ENCODE data around the gene LIPI. TPM values are rescaled to one million over a fixed set of nuclear protein-coding genes. Genes with fewer than 3 reads are reported as not detected.
A peak's percentile ranks its signal among the peaks of the same experiment; 100 is the strongest.

LIPI gene
- not detected for total RNA-seq
- not detected for total RNA-seq (2013)

DNA sequence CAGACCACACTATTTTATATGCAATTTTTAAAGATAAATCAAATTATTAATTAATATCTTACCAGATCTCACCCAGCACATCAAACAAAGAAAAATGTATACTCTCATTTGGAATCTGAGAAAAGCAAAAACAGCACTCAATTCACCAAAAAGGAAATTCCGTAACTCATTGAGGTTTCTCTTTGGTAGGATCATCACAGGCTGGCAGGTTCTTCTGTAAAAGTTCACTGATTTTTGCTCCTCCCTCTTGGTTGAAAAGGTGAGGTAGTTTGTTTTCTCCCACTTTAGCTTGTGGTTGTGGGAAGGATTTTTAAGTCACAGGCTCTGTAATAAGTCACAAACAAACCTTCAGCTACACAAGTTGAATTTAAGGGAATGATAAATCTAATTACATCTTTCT, at the start of gene LIPI:
Gene LIPI (minus strand): TSS at position 218 of the 400 bp plus-strand sequence. CDS start 110 bp downstream, at position 108.
- Mint-ChIP-seq H3K27ac (no peak within 1 kb of the TSS), H3K4me1 (no peaks in the 10 kb centered on the region), H3K36me3 (no peaks in the 10 kb centered on the region), H3K9me3 (no peaks in the 10 kb centered on the region), H3K4me3 (no peak within 1 kb of the TSS), H3K27me3 (ENCODE audit: low read depth in 2 of 2) (peaks cover 0 to 9% of the 10 kb centered on the region in 2 donors)
- Histone ChIP-seq H3K9me3 (ENCODE audit: control insufficient read depth, insufficient read depth, low read length) (no peaks in the 10 kb centered on the region), H3K36me3 (ENCODE audit: control insufficient read depth, insufficient read depth, low read length) (no peaks in the 10 kb centered on the region), H3K27ac (ENCODE audit: low read length) (no peak within 1 kb of the TSS), H3K4me3 (ENCODE audit: low read length) (no peak within 1 kb of the TSS), H3K4me1 (ENCODE audit: control insufficient read depth, insufficient read depth, low read length) (no peaks in the 10 kb centered on the region), H3K27me3 (ENCODE audit: control insufficient read depth, insufficient read depth, low read length) (no peaks in the 10 kb centered on the region)
- DNase-seq (no peak), ATAC-seq (no peak)
- TF ChIP-seq, protein P1, sequence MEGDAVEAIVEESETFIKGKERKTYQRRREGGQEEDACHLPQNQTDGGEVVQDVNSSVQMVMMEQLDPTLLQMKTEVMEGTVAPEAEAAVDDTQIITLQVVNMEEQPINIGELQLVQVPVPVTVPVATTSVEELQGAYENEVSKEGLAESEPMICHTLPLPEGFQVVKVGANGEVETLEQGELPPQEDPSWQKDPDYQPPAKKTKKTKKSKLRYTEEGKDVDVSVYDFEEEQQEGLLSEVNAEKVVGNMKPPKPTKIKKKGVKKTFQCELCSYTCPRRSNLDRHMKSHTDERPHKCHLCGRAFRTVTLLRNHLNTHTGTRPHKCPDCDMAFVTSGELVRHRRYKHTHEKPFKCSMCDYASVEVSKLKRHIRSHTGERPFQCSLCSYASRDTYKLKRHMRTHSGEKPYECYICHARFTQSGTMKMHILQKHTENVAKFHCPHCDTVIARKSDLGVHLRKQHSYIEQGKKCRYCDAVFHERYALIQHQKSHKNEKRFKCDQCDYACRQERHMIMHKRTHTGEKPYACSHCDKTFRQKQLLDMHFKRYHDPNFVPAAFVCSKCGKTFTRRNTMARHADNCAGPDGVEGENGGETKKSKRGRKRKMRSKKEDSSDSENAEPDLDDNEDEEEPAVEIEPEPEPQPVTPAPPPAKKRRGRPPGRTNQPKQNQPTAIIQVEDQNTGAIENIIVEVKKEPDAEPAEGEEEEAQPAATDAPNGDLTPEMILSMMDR (IDR thresholded peaks at IDR 0.05) = no peak
- intact Hi-C loops (cut with micrococcal nuclease) = no loop called here
- 82% methylated on average over 1 of the region's 1 CpG for WGBS (ENCODE audit: insufficient coverage)

DNA sequence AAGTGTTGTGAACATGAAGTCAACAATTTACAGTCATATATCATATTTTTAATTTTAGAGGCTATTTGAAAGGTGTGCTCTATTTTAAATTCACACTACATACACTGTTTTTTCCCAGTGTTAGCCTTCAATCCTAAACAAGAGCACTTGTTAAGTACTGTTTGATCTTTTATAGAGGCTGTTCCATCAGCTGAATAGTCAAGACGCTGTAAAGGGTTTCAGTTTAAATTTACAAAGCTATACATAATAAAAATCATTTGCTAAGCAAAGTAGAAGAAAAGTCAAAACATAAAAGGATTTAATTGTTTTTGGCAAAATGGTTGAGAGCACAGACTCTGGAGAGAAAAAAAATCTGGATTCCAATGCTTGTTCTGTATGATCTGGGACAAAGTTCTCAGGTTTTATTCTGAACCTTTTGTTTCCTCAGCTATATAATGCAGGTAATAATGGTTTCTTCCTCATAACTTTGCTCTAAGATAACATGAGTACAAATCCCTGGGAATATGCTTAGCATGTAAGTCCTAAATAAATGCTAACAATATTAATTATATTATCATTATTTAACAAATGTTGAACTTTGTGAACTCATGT, 49.5 kb upstream of the LIPI start:
- WGBS (ENCODE audit: insufficient coverage) = no CpG with 5 or more reads among the region's 1 CpG
- intact Hi-C loops (cut with micrococcal nuclease) = no loop called here
- H3K4me3 ChIP-seq (ENCODE audit: low read length) = no peak overlapping the region
- no peak overlapping the region for H3K4me3 Mint-ChIP-seq
- DNase-seq = no peak
- no peak overlapping the region for H3K27ac ChIP-seq (ENCODE audit: low read length)
- peaks cover 3 to 6% of the 10 kb centered on the region in 2 donors for H3K27me3 Mint-ChIP-seq (ENCODE audit: low read depth in 2 of 2)
- H3K9me3 ChIP-seq (ENCODE audit: control insufficient read depth, insufficient read depth, low read length) = no peaks in the 10 kb centered on the region
- no peak for ATAC-seq
- H3K9me3 Mint-ChIP-seq = no peaks in the 10 kb centered on the region
- no peak overlapping the region for H3K27ac Mint-ChIP-seq
- H3K4me1 ChIP-seq (ENCODE audit: control insufficient read depth, insufficient read depth, low read length) = no peaks in the 10 kb centered on the region
- H3K4me1 Mint-ChIP-seq = no peaks in the 10 kb centered on the region
- H3K36me3 Mint-ChIP-seq = no peaks in the 10 kb centered on the region
- TF ChIP-seq, protein P1 (IDR thresholded peaks at IDR 0.05) = no peak
- H3K36me3 ChIP-seq (ENCODE audit: control insufficient read depth, insufficient read depth, low read length) = no peaks in the 10 kb centered on the region
- peaks cover 2% of the 10 kb centered on the region for H3K27me3 ChIP-seq (ENCODE audit: control insufficient read depth, insufficient read depth, low read length)

DNA sequence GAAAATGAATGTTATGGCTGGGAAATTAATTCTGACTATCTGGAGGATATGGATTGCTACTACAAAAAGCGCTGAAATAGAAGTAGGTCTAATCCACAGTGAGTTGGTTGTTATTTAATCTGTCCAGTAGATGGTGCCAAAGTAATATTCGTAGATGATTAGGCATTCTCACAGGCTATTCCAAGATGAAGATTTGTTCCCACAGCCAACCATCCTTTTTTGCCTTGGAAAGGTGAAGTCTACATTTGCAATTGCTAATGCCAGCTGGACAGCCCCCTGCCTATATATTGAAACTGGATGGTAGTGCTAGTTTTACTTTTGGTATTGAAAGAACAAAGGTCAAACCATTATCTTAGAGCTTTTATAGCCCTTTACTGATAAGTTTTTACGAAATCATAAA, 49.0 kb upstream of the LIPI start:
- no peaks in the 10 kb centered on the region for H3K36me3 ChIP-seq (ENCODE audit: control insufficient read depth, insufficient read depth, low read length)
- H3K9me3 ChIP-seq (ENCODE audit: control insufficient read depth, insufficient read depth, low read length) = no peaks in the 10 kb centered on the region
- Mint-ChIP-seq H3K4me3 (no peak overlapping the region), H3K9me3 (no peaks in the 10 kb centered on the region), H3K4me1 (no peaks in the 10 kb centered on the region), H3K27me3 (ENCODE audit: low read depth in 2 of 2) (peaks cover 3 to 6% of the 10 kb centered on the region in 2 donors), H3K27ac (no peak overlapping the region), H3K36me3 (no peaks in the 10 kb centered on the region)
- H3K27ac ChIP-seq (ENCODE audit: low read length) = no peak overlapping the region
- DNase-seq = peak in 1 of 2 donors; percentile 61
- no peak overlapping the region for H3K4me3 ChIP-seq (ENCODE audit: low read length)
- intact Hi-C loops (cut with micrococcal nuclease) = loop anchor here (10.0 kb wide), 2 partner anchors 475 to 1225 kb away; no protein-coding TSS in a partner anchor
- TF ChIP-seq, protein P1 (IDR thresholded peaks at IDR 0.05) = peak; percentile 45
- ATAC-seq = peak in 2 of 3 donors; percentile 36 to 53
- WGBS (ENCODE audit: insufficient coverage) = 29% methylated on average over 2 of the region's 3 CpGs
- no peaks in the 10 kb centered on the region for H3K4me1 ChIP-seq (ENCODE audit: control insufficient read depth, insufficient read depth, low read length)
- peaks cover 2% of the 10 kb centered on the region for H3K27me3 ChIP-seq (ENCODE audit: control insufficient read depth, insufficient read depth, low read length)

DNA sequence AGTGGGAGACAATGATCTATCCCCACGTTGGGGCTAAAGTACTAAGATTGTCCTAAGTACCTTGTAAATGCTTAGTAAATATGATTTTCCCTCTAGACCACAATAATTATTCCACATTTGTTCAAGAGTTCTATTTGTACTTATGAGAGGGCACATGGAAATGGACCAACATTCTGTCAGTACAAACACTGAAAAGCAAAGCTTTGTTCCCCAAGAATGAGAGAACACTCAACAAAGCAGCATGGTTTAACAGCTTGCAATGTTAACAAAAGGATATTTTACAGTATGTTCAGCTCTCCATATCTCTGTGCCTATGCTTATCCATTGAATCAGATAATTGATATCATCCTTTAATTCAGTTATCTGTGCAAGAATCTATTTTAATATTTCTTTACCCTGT, 40.6 kb upstream of the LIPI start:
- no peak for ATAC-seq
- intact Hi-C loops (cut with micrococcal nuclease) = loop anchor here (10.0 kb wide), 2 partner anchors 483 to 1233 kb away; no protein-coding TSS in a partner anchor
- H3K27me3 Mint-ChIP-seq (ENCODE audit: low read depth in 2 of 2) = peaks cover 5 to 6% of the 10 kb centered on the region in 2 donors

More for the DNA sequence above, 40.6 kb upstream of the LIPI start:
- H3K9me3 ChIP-seq (ENCODE audit: control insufficient read depth, insufficient read depth, low read length) = no peaks in the 10 kb centered on the region
- TF ChIP-seq, protein P1 (IDR thresholded peaks at IDR 0.05) = no peak
- no peaks in the 10 kb centered on the region for H3K4me1 ChIP-seq (ENCODE audit: control insufficient read depth, insufficient read depth, low read length)
- WGBS (ENCODE audit: insufficient coverage) = no CpG with 5 or more reads among the region's 1 CpG
- H3K9me3 Mint-ChIP-seq = peaks cover 2 to 5% of the 10 kb centered on the region in 2 donors
- H3K36me3 Mint-ChIP-seq = no peaks in the 10 kb centered on the region
- H3K36me3 ChIP-seq (ENCODE audit: control insufficient read depth, insufficient read depth, low read length) = no peaks in the 10 kb centered on the region
- H3K4me3 Mint-ChIP-seq = no peak overlapping the region
- H3K4me1 Mint-ChIP-seq = peaks cover 6% of the 10 kb centered on the region in 2 donors
- no peak overlapping the region for H3K27ac Mint-ChIP-seq
- peaks cover 5% of the 10 kb centered on the region for H3K27me3 ChIP-seq (ENCODE audit: control insufficient read depth, insufficient read depth, low read length)
- H3K27ac ChIP-seq (ENCODE audit: low read length) = no peak overlapping the region
- no peak overlapping the region for H3K4me3 ChIP-seq (ENCODE audit: low read length)
- DNase-seq = no peak
